ENCODE measurements around the gene IFITM1. TPM values are rescaled to one million over a fixed set of nuclear protein-coding genes. Genes with fewer than 3 reads are reported as not detected.

The IFITM1 gene
- total and polyA plus RNA-seq, 2 of the 8 experiments (the other 6 are each of a cell fraction or from before 2014, with no cell fraction given), result 394 to 1,464 TPM

GRCh38 chr11:352456-353031 lies 38.7 kb downstream of the IFITM1 start:
- Histone ChIP-seq H3K23ac (ENCODE audit: insufficient read length) (no peak overlapping the region), H3K9me3 (ENCODE audit: insufficient read depth in 2 of 2, low read depth in 1 of 2, low read length in 1 of 2) (peaks cover 0 to 13% of the 10 kb centered on the region in 2 experiments; a peak in 2 of 4 replicates), H2BK5ac (ENCODE audit: low read depth, low read length) (no peak overlapping the region), H3K14ac (ENCODE audit: insufficient read length) (no peak overlapping the region), H2BK120ac (replicated peaks; ENCODE audit: low read depth, low read length) (no peak overlapping the region), H3K18ac (ENCODE audit: extremely low read depth, low read length) (no peak overlapping the region), H3K36me3 (ENCODE audit: control insufficient read depth in 2 of 4, insufficient read depth in 4 of 4, low read length in 3 of 4) (peaks cover 0 to 13% (median 0%) of the 10 kb centered on the region in 4 experiments; a peak in 1 of 8 replicates), H3K27ac (ENCODE audit: low read depth, low read length) (no peak overlapping the region), H2BK12ac (ENCODE audit: low read depth, low read length) (0 out of 2 replicates have a peak overlapping the region, but pooled peaks have one; percentile 42), H2BK15ac (ENCODE audit: low read length) (peak overlapping the region; percentile 6), H3K56ac (replicated peaks; ENCODE audit: insufficient read length, low read depth, low read length) (no peak overlapping the region), H4K5ac (ENCODE audit: insufficient read length, low read depth, low read length) (no peak overlapping the region), H2AFZ (ENCODE audit: low read length) (no peak overlapping the region), H2AK5ac (ENCODE audit: low read depth, low read length) (0 out of 2 replicates have a peak overlapping the region, but pooled peaks have one; percentile 10), H3K79me2 (ENCODE audit: control insufficient read depth in 1 of 2, insufficient read depth in 2 of 2, low read length in 2 of 2) (peaks cover 0 to 6% of the 10 kb centered on the region in 2 experiments; a peak in 1 of 4 replicates), H4K20me1 (replicated peaks in 1 of 2; ENCODE audit: control insufficient read depth in 1 of 2, insufficient read depth in 2 of 2, low read length in 2 of 2) (peaks cover 0 to 13% of the 10 kb centered on the region in 2 experiments), H3K79me1 (ENCODE audit: low read depth, low read length) (peaks cover under 1% of the 10 kb centered on the region; the same call in 1 of the 2 replicates), H4K8ac (ENCODE audit: extremely low read depth, insufficient read depth, low read length) (no peak overlapping the region), H3K27me3 (replicated peaks in 1 of 4; ENCODE audit: control insufficient read depth in 3 of 4, extremely low read depth in 1 of 4, insufficient read depth in 3 of 4, low read length in 3 of 4) (no peaks in the 10 kb centered on the region; a peak in 1 of 7 replicates), H4K91ac (replicated peaks; ENCODE audit: insufficient read length, low read length) (peak overlapping the region; percentile 29), H3K4me3 (ENCODE audit: extremely low read depth in 1 of 4, insufficient read depth in 2 of 4, low read depth in 3 of 4, low read length in 4 of 4) (no peak overlapping the region), H3K4me2 (ENCODE audit: insufficient read depth in 1 of 2, low read depth in 2 of 2, low read length in 2 of 2) (no peak overlapping the region), H3K9ac (replicated peaks in 1 of 4; ENCODE audit: extremely low read depth in 1 of 4, low read depth in 3 of 4, low read length in 3 of 4) (no peak overlapping the region), H3K4me1 (replicated peaks in 1 of 4; ENCODE audit: control insufficient read depth in 3 of 4, insufficient read depth in 4 of 4, low read length in 3 of 4) (peaks cover 4 to 11% (median 7%) of the 10 kb centered on the region in 4 experiments), H3K4ac (replicated peaks; ENCODE audit: insufficient read length, low read depth, low read length) (no peak overlapping the region), H3K23me2 (ENCODE audit: low read depth, low read length) (peaks cover 26% of the 10 kb centered on the region), H2BK20ac (ENCODE audit: low read length) (peak overlapping the region; percentile 2; the same call in 1 of the 2 replicates)
- CTCF ChIA-PET (ENCODE audit: partially characterized antibody), result interaction anchor here (0.6 to 1.7 kb wide), 6 partner anchors 9 to 124 kb away, joined by 3 to 6 read pairs (median 4); no protein-coding TSS in a partner anchor
- DNase-seq (ENCODE audit: low read depth in 1 of 2, low spot score in 2 of 2), result no peak
- 93% methylated on average over 12 of the region's 12 CpGs; no CpG with 5 or more reads in 1 of the 2 experiments for WGBS, 2 experiments (ENCODE audit: extremely low coverage in 1 of 2, insufficient coverage in 1 of 2, insufficient read length in 1 of 2, insufficient replicate concordance in 2 of 2, low coverage in 1 of 2, low lambda C conversion rate in 2 of 2, missing lambda C conversion rate in 1 of 2)
- no peak for FAIRE-seq
- POLR2A ChIA-PET (ENCODE audit: partially characterized antibody), result interaction anchor here (0.8 to 2.1 kb wide), 4 partner anchors 12 to 51 kb away, joined by 3 to 7 read pairs (median 3); partner anchors contain the start of gene IFITM2
- TF ChIP-seq MAX (IDR thresholded peaks at IDR 0.05), result no peak
- no peak for TF ChIP-seq POLR2A (IDR thresholded peaks at IDR 0.05; ENCODE audit: control extremely low read depth in 1 of 2, low read depth in 2 of 2, low read length in 2 of 2)
- TF ChIP-seq BCL11A (IDR thresholded peaks at IDR 0.05; ENCODE audit: low read depth in 2 of 2, low read length in 2 of 2), result no peak
- no peak for TF ChIP-seq GABPA (IDR thresholded peaks at IDR 0.05; ENCODE audit: borderline replicate concordance, insufficient read depth, low read length)
- no peak for TF ChIP-seq BACH1 (IDR thresholded peaks at IDR 0.05; ENCODE audit: low read length)
- TF ChIP-seq ASH2L (IDR thresholded peaks at IDR 0.05; ENCODE audit: low read length), result no peak
- no peak for TF ChIP-seq E2F6 (IDR thresholded peaks at IDR 0.05)
- TF ChIP-seq HDAC6 (IDR thresholded peaks at IDR 0.05; ENCODE audit: low read depth, low read length), result no peak
- TF ChIP-seq EP300 (IDR thresholded peaks at IDR 0.05; ENCODE audit: borderline replicate concordance in 1 of 2, low read depth in 2 of 2, low read length in 2 of 2), result no peak
- TF ChIP-seq SP2 (IDR thresholded peaks at IDR 0.05; ENCODE audit: low read length), result no peak
- TF ChIP-seq SIRT6 (IDR thresholded peaks at IDR 0.05; ENCODE audit: low read length), result no peak
- TF ChIP-seq RAD21 (IDR thresholded peaks at IDR 0.05 in 1 of 2, conservative IDR thresholded peaks at IDR 0.05 in 1 of 2; ENCODE audit: low read depth in 2 of 2, low read length in 2 of 2), result no peak
